Pons (tissue), 1 donor: ENCODE results near the gene FRMD7.
"Not testable (repeated sequence)": the region's sequence is repeated elsewhere in the genome, so short reads cannot be mapped to it uniquely, and the experiment has no call there.

ENCODE experiments used
- DNase-seq: peaks from one replicate; pipeline ENCODE4 v3.0.0-alpha.2; 2016; ENCODE audit warnings: low spot score

Gene FRMD7, protein sequence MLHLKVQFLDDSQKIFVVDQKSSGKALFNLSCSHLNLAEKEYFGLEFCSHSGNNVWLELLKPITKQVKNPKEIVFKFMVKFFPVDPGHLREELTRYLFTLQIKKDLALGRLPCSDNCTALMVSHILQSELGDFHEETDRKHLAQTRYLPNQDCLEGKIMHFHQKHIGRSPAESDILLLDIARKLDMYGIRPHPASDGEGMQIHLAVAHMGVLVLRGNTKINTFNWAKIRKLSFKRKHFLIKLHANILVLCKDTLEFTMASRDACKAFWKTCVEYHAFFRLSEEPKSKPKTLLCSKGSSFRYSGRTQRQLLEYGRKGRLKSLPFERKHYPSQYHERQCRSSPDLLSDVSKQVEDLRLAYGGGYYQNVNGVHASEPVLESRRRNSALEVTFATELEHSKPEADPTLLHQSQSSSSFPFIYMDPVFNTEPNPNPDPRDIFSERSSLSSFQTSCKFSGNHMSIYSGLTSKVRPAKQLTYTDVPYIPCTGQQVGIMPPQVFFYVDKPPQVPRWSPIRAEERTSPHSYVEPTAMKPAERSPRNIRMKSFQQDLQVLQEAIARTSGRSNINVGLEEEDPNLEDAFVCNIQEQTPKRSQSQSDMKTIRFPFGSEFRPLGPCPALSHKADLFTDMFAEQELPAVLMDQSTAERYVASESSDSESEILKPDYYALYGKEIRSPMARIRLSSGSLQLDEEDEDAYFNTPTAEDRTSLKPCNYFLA

DNA sequence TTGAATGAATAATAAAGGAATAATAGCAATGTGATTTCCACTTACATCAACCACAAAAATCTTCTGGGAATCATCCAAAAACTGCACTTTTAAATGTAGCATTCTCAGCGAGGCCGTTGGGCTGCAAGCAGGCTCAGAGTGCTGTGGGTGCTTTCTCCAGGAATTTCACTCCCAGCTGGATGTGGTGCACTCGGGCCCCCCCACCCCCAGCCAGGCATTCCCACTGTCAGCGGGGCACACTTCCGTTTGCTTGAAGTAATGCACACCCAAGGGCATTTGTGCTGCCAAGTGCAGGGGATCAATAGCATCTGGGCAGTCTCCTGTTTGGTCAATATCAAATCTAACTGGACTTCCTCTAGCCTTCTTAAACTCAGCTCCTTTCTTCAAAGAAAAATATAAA, at the start of gene FRMD7:
FRMD7 (minus strand) TSS at position 278 of the 400 bp plus-strand sequence; CDS start at position 102, 176 bp downstream.
- no peak for DNase-seq

DNA sequence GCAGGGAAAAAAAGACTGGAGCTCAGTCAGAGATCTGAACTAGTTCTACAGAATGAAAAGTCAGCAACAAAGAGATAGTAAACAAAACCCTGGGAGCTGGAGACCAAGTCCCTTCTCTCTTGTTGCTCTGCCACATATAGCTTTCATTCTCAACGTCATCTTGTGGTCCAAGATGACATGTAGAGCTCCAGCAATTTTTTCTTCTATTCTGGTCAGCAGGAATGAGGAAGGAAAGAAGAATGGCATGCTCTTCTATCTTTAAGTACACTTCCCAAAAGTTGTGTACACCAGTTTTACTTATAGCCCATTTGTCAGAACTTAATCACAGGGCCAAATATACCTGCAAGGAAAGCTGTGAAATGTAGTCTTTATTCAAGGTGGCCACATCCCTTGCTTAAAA, 45.8 kb upstream of the FRMD7 start:
- no peak for DNase-seq

DNA sequence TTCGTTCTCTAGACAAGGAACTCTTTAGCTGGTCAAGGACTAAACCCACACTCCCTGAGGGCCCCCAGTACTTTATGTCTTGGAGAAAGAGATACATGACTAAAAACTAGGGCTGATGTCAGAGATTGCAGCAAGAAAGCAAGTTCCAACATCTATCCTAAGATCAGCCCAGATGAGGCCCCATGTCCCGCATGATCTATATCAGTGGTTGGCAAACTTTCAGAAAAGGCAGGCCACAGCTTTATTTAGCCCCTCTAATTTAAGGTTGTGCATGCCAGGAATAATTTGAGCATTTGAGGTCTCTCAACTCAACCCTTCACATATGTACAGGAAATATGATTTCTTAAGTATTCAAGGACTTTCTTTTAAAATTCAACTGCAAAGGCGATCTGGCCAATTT, 44.1 kb upstream of the FRMD7 start:
- no peak for DNase-seq

DNA sequence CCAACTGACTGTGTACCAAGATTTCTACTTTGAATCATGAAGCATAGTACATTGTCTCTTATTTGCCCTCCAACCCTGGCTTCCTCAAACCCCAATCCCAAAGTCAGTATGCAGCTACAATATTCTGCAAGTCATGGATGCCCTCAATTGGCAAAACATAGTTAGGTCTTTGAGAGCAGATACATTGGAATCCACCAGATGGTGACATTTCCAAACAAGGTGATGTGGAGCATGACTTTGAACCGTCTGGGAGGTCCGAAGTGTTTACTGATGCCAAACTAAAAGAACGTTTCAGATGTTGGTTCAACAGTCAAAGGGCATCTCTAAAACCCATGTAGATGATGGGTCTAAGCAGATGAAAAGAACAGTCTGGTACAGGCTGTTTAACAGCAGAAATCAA, 43.7 kb upstream of the FRMD7 start:
- DNase-seq: no peak

DNA sequence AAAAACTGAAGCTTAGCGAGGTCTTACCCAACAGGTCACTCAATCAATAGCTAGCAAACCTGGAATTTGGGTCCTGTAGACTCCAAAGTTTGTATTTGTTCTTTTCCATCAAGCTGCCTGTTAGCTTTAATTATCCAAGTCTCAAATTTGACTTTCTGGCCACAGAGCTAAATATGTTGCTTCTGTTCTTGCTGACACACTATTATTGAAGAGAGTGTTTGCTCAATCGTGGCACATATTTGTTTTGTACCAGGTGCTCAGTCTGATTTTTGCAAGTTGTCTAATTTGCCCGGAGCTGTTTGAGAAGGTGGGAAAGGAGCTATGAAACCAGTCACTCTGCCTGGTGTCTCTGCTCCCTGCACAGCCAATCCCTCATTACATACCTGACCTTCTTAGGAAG, 41.7 kb upstream of the FRMD7 start:
- DNase-seq: no peak

DNA sequence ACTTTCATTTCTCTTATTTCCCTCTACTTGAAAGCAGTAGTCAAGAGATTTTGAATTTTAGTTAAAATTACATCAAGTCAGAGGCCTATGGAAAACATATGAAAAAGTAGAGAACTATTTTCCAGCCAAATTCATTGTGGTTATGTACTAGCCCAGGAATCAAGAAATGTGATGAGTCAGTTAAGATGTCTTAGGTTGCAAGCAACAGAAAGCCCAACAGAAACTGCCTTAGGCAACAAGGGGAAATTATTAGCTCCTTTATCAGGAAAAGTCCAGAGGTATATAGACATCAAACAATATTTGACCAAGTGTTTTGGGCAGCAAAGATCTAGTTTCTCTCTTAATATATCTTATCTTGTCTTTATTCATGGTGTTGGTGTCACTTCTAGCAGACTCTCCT, 37.8 kb upstream of the FRMD7 start:
- DNase-seq: no peak

DNA sequence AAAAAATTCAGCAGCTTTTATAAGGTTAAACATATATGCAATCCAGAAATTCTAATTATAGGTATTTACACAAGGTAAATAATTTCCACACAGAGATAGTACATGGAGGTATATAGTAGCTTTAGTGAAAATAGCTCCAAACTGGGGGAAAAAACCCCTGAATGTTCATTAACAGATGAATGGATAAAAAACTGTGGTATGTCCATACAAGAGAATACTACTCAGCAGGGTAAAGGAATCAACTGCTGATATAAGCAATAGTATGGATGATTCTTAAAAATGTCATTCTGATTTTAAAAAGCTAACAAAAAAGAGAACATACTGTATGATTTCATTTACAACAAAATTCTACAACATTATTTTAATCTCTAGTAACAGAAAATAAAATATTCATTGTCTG, 37.2 kb upstream of the FRMD7 start:
- no peak for DNase-seq

DNA sequence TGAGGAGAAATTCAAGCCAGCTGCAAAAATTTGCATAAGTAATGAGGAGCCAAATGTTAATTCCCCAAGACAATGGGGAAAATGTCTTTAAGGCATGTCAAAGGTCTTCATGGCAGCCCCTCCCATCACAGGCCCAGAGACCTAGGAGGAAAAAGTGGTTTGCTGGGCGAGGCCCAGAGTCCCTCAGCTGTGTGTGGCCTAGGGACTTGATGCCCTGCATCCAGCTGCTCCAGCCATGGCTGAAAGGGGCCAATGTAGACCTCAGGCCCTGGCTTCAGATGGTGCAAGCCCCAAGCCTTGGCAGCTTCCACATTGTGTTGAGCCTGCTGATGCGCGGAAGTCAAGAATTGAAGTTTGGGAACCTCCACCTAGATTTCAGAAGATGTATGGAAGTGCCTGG, 35.3 kb upstream of the FRMD7 start:
- DNase-seq: not testable (repeated sequence)

DNA sequence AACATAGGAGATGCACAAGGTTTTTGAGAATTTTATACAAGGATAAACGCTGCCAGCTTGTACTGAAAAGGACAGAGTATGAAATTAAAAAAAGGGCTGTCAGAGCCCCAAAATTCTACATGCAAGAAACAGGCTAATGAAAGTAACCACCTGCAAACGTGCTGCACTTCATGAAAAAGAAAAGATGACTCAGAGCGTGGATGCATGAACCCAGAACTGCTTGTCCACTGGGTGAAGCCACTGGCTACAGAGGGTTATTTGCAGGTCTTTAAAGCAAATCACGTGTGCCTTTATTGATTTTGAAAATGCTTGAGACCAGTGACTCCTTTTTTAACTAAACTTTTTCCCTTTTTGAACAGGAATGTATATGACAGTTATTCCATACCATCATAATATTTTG, 25.3 kb upstream of the FRMD7 start:
- no peak for DNase-seq

DNA sequence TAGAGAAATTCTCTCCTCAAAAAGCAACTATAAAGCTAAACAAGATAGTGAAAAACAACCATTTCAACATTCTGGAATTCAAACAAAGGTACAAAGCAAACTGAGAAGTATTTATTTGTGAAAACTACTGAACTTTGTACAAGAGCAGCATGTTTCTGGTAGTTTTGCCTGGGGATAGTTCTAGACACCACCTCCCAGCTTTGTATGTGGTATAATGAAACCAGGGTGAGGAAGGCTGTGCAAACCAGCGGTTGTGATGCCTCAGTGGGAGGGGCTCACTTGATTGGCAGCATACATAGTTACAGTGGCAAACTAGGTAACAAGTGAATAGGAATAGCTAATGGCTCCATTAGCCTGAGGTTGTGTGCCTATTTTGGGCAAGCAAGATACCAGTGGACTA, 18.6 kb upstream of the FRMD7 start:
- no peak for DNase-seq

DNA sequence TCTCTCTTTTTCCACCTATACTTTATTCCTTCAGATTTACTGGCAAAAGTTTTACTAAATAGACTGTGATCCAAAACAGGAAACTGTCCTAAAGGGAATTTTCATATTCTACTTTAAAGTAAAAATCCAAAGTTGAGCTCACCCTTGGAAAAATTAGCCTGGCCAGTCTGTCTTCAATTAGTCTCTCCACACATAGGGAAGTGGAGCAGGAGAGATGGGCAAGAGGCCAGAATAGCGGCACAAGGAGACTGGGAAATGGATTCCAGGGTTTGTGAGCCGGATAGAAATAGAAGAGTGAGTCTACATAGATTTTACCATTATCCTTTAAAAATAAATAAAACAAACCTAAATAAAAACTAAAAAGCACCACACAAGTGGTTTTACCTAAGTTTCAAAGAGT, 16.2 kb upstream of the FRMD7 start:
- DNase-seq: no peak

DNA sequence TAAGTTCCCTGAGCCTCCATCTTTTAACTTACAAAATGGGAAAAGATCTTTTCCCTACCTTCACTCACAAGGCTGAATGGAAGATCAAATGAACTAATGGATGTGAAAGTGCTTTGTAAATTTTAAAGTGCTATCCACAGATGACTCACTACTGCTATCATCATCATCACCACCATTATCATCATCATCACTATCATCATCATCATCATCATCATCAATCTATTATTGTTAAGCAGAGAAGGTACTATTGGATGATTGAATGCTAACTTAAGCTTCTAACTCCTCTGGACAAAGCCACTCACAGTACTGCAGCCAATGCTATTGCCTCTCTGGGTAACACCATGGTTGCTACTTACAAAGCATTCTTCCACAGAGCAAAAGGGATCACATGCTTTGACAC, 1.9 kb downstream of the FRMD7 start:
- DNase-seq: no peak

DNA sequence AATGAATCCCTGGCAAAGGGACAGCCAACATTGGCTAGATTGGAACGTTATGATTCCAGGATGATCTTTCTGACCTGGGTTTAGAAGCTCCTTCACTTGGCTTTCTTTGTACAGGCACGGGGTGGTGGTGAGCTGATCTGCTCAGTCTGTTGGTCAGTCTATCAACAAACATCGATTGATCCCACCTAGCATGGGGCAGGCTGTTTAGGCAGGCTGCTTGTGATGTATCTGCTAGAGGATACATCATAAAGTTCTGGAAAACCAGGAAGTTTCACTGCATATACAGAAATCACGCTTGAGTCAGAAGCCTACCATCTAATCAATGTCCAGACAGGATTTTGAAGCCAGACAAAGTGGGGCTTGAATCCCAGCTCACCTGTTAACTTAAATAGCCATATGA, 6.9 kb downstream of the FRMD7 start:
- no peak for DNase-seq

DNA sequence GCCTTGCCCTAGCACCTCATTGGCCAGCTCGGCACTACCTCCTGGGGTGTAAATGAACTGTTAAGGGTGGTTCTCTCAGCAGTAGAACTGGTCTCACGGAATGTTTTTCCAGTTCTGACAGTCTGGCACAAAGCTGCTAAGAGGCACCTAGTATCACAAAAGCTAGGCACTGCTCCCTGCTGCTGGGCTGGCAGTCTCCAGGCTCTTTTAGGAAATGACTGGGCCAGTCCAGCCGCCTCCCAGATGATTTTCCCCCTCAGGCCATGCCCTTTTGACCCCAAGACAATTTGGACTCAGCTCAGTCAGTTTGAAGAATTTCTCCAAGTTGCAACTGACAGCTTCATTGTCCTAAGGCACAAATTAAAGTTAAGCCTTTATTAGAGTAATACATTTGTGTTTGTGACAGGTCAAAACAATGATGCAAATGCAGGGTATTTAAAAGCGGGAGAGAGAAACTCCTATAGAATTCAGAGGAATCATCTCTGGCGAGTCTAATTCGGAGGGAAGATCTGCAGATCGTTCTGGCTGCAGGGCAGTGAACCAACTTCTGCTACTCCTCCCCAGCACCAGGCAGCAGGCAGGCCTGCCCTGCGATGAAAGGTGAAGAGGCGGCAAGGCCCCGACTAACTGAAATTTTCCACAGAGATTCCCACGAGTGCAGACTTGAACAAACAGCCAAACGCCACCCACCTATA, 7.9 kb downstream of the FRMD7 start:
- no peak for DNase-seq

DNA sequence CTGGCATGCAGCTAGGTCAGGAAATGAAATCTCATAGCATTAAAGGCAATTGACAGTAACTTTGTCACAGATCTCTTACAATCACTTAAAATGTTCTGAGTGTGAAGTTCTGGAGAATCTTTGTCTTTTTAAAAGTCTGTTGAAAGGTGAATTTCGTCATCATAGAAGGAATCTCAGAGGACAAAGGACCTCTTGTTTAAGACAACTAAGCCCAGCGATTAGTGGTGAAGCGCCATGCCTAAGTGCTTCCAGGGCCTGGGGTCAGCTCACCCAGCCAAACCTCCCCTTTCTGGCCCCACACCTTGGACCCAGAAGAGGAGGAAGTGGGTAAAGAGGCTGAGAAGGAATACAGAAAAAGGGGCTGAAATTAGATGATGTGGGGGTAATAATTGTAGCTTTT, 8.5 kb downstream of the FRMD7 start:
- DNase-seq: no peak

DNA sequence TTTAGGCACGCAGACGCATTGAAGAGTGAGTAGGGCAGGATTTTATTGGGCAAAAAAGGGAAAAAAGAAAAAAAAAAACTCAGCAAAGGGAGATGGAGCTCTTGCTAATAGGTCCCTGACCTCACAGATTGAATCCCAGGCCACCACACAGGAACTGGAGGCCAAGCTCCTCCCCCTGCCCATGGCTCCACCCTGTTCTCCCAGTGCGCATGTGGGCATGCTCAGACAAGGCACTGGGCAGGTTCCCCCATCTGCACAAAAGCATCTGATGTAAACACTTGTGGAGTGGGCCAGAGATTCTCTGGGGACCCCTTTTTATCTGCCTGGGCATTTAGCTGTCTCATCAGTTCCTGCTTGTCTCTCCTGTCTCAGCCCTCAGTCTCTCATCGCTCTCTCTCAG, 9.5 kb downstream of the FRMD7 start:
- DNase-seq: no peak

DNA sequence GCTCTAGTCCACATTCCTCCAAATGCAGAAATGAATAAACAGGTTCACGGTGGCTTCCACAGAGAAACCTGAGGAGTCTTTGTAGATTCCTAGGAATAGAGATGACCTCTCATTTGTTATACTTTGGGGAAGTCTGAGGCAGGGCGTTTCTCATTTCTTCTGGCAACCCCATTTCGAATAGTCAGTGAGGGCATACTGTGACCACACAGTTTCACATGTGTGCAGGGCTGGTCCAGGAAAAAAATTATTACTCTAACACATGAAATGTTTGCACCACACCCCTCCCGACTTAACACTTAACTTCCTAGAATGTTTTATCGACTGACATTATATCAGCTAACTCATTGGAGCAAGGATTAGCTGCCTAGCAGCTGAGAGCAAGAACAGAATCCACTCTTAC, 12.0 kb downstream of the FRMD7 start:
- no peak for DNase-seq

DNA sequence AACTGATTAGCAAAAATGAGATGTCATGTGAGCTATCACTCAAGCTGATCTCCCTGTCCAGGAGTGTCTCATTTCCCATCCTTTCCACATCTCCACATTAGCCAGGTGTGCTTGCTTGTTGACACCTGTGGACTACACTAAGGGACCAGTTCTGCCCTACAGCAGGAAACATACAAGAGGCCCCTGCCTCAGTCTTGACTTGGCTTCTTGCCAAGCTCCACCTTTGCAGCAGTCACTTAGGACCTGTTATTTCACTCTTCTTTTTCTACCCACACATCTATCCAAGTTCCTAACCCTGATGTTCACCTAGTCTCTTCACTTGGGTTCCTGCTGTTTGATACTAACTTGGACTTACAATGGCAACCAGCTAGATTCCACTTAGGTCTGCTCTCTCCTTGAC, 13.2 kb downstream of the FRMD7 start:
- DNase-seq: no peak

DNA sequence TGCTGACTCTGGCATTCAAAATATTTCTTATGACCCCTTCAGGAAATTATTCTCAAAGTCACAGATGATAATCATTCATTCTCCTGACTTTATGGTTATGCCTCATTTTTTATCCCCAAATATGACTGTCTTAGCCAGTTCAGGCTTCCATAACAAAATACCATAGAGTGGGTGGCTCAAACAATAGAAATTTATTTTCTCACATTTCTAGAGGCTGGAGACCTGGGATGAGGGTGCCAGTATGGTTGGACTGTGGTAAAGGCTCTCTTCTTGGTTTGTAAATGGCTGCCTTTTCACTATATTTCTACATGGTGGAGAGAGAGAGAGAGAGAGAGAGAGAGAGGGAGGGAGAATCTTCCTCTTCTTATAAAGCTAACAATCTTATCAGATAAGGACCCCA, 20.5 kb downstream of the FRMD7 start:
- no peak for DNase-seq

DNA sequence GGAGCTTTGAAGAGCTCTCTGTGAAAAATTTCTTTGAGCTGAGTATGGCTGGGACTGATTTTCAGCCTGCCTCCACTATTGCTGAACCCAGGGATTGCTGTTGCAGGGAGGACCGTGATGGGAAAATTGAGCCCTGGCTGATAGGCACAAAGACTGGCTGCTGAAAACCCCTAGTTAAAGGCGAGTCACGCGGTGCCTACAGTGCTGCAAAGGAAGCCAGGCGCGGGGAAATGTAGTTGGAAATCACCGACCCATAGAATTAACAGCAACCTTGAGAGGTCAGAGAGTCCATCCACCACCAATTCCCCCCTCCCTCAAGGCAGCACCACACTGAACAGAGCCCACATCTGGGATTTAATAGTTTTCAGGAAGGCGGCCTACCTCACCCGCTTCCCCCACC, 26.0 kb downstream of the FRMD7 start:
- DNase-seq: no peak

DNA sequence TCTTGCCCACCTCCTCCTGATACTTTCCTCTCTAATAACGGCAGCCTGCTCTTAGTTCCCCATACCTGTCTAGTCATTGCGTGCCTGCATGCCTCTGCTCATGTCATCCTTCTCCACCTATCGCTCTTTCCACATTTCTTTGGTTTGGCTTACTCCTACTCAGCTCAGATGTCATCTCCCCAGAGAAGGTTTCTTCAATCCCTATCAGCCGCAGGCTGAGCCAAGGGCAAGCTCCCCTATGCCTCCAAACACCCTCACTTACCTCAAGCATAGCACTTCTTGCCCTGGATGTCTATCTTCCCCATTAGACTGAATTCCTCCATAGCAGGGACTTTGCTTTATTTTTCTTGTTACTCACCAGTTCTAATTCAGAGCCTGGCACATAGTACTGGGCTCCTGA, 26.6 kb downstream of the FRMD7 start:
- DNase-seq: no peak

DNA sequence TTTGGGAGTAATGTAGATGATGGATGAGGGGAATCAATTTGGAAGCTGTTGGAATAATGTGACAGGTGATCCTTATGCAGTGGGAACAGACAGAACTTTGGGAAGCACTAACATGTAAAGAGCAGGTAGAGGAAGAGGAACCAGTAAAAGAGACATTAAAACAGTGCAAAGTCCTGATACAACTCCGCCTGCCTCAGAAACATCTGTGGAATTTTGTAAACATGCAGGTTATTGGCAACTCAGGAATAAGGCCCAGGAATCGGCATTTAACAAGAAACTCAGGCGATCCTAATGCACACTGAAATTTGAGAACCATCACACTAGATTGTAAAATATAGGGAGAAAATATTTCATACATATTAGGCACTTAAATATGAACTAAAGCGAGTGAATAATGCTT, 29.1 kb downstream of the FRMD7 start:
- not testable (repeated sequence) for DNase-seq

DNA sequence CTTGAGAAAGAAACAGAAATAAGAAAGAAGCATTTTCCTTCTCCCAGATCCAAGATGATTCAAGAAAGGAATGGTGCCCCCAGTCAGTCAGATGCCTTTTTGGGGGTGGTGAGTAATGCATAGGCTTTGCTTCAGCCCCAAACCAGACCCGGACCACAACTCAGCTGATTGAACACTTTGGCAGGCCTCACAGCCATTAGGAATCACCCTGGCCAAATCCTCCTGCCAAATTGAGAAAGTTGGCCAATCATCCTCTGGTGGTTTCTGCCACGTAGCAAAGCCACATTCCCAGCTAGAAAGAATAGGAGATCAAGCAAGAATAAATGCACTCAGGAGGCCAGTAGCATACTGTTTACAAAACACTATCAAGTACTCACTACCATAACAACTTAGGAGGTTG, 33.7 kb downstream of the FRMD7 start:
- no peak for DNase-seq
